Stimulated activated CD4-positive, alpha-beta T cell treated with anti-CD3 and anti-CD28 coated beads, Interleukin-12 subunit alpha, Interleukin-12 subunit beta, amount 100 ng/mL, for 48 hours (primary cell): ENCODE data around the gene UGT1A1.
"Not testable (repeated sequence)": the region's sequence is repeated elsewhere in the genome, so short reads cannot be mapped to it uniquely, and the experiment has no call there.

Experiments
- DNase-seq, 3 donors: peaks; one replicate each; pipeline ENCODE4 v3.0.0-alpha.2; 2020; ENCODE audit warnings: low read depth in 2 of 3, low spot score in 1 of 3

Gene UGT1A1

DNA sequence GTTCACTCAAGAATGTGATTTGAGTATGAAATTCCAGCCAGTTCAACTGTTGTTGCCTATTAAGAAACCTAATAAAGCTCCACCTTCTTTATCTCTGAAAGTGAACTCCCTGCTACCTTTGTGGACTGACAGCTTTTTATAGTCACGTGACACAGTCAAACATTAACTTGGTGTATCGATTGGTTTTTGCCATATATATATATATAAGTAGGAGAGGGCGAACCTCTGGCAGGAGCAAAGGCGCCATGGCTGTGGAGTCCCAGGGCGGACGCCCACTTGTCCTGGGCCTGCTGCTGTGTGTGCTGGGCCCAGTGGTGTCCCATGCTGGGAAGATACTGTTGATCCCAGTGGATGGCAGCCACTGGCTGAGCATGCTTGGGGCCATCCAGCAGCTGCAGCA is at the start of gene UGT1A1:
UGT1A1 (plus strand) TSS at position 228 of the 400 bp plus-strand sequence; CDS start at position 246, 18 bp downstream.
- no peak for DNase-seq

DNA sequence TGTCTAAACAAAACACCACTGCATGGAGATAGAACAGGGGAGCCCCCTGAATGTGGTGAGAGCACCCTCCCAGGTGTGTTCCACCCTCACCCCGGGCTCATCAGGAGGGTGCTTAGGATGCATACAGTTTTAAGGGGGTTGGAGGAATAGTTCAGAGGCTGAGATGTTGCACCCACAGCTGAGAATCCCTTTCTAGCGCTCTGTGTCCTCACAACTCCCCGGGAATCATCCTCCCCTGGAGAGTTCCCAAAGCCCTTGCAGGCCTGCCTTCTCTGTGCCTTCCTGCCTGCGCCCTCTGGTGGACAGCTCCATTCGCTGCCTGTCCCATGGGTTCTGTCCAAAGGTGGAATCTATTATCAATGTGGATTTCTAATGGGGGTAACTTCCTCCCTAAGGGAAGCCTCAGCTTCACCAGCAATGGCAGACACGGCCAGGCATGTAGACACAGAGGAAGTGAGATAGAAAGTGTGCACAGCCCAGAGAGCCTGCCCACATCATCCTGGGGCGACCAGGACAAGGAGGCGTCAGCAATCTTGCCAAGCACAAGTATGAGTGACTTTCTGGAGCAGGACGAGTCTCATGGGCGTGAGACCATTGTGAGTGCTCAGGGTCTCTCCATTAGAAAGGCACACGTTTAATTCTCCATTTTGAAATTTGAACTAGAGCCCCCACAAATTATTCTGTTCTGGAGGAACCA is 48.6 kb upstream of the UGT1A1 start:
- peak; percentile 29 to 62 (median 62) for DNase-seq

DNA sequence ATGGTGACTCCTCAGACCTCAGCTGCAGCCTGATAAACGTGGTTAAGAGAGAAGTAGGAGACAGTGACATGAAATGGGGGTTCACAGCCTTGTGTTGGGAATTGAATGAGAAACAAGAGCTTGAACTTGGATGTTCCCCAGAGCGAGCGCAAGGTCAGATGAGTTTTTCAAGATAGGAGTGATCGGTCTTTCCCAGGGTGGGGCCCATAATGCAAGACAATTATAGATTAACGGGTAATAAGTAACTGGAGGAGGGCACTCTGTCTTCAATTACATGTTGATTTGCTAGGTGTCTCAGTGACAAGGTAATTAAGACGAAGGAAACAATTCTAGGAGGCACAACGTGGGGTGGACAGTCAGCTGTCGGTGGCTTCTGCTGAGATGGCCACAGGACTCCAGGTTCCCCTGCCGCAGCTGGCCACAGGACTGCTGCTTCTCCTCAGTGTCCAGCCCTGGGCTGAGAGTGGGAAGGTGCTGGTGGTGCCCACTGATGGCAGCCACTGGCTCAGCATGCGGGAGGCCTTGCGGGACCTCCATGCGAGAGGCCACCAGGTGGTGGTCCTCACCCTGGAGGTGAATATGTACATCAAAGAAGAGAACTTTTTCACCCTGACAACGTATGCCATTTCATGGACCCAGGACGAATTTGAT is 47.3 kb upstream of the UGT1A1 start, which contains the start of gene UGT1A5:
UGT1A5 (plus strand) TSS at position 297 of the 651 bp plus-strand sequence; CDS start at position 382, 85 bp downstream.
- DNase-seq, result no peak

DNA sequence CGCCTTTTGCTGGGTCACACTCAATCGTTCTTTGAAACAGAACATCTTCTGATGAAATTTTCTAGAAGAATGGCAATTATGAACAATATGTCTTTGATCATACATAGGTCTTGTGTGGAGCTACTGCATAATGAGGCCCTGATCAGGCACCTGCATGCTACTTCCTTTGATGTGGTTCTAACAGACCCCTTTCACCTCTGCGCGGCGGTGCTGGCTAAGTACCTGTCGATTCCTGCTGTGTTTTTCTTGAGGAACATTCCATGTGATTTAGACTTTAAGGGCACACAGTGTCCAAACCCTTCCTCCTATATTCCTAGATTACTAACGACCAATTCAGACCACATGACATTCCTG is 46.8 kb upstream of the UGT1A1 start:
- no peak for DNase-seq

DNA sequence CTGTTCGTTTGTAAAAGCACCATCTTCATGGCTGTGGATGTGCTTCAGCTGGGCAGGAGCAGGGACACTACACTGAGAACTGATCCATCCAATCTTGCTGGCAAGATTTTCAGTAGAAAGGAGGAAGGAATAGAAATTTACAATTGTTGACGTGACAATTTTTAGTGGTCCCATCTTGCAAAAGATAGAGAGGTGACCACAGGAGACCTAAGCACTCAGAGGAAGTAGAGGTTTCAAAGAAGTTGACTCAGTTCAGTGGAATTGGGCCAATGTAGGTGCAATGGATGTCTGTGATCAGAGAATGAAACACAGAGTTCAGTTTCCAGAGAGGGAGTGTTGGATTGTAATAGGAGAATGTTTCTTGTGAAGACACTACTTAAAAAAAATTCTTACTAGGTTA is 45.9 kb upstream of the UGT1A1 start:
- no peak for DNase-seq

DNA sequence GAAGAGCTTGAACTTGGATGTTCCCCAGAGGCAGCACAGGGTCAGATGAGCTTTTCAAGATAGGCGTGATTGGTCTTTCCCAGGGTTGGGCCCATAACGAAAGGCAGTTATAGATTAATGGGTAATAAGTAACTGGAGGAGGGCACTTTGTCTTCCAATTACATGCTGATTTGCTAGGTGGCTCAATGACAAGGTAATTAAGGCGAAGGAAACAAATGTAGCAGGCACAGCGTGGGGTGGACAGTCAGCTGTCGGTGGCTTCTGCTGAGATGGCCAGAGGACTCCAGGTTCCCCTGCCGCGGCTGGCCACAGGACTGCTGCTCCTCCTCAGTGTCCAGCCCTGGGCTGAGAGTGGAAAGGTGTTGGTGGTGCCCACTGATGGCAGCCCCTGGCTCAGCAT is 41.5 kb upstream of the UGT1A1 start, which contains the start of gene UGT1A4:
UGT1A4 (plus strand) TSS at position 185 of the 400 bp plus-strand sequence; CDS start at position 270, 85 bp downstream.
- DNase-seq, result no peak

DNA sequence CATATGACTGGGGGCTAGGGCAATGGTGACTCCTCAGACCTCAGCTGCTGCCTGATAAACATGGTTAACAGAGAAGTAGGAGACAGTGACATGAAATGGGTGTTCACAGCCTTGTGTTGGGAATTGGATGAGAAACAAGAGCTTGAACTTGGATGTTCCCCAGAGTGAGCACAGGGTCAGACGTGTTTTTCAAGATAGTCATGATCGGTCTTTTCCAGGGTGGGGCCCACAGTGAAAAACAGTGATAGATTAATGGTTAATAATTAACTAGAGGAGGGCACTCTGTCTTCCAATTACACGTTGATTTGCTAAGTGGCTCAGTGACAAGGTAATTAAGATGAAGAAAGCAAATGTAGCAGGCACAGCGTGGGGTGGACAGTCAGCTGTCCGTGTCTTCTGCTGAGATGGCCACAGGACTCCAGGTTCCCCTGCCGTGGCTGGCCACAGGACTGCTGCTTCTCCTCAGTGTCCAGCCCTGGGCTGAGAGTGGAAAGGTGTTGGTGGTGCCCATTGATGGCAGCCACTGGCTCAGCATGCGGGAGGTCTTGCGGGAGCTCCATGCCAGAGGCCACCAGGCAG is 31.3 kb upstream of the UGT1A1 start, which contains the start of gene UGT1A3:
UGT1A3 (plus strand) TSS at position 320 of the 579 bp plus-strand sequence; CDS start at position 405, 85 bp downstream.
- no peak for DNase-seq

DNA sequence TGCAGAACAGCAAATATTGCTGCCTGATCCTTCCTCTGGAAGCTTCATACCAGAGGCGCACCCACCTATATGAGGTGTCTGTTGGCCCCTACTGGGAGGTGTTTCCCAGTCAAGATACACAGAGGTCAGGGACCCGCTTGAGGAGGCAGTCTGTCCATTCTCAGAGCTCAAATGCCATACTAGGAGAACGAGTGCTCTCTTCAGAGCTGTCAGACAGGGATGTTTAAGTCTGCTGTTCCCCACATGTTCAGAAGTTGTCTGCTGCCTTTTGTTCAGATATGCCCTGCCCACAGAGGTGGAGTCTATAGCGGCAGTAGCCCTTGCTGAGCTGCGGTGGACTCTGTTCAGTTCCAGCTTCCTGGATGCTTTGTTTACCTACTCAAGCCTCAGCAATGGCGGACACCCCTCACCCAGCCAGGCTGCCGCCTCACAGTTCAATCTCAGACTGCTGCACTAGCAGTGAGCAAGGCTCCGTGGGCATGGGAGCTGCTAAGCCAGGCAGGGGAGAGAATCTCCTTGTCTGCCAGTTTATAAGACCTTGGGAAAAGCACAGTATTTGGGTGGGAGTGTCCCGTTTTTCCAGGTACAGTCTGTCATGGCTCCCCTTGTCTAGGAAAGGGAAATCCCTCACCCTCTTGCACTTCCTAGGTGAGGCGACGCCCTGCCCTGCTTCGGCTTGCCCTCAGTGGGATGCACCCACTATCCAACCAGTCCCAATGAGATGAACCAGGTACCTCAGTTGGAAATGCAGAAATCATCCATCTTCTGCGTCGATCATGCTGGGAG is 23.0 kb upstream of the UGT1A1 start:
- not testable (repeated sequence) for DNase-seq

DNA sequence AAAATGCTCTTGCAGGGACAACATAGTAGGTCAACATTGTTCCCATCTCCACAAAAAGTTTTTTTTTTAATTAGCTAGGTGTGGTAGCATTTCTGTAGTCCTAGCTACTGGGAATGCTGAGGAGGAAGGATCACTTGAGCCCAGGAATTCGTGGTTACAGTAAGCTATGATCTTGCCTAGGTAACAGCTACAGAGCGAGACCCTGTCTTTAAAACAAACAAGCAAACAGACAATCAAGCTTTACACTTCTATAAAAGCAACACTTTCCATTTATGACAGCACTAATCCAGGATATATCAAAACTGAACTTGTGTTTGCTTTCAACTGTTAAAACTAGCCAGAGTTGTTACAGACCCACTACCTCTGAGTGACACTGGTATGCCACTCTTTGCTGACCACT is 19.2 kb upstream of the UGT1A1 start:
- DNase-seq, result no peak

DNA sequence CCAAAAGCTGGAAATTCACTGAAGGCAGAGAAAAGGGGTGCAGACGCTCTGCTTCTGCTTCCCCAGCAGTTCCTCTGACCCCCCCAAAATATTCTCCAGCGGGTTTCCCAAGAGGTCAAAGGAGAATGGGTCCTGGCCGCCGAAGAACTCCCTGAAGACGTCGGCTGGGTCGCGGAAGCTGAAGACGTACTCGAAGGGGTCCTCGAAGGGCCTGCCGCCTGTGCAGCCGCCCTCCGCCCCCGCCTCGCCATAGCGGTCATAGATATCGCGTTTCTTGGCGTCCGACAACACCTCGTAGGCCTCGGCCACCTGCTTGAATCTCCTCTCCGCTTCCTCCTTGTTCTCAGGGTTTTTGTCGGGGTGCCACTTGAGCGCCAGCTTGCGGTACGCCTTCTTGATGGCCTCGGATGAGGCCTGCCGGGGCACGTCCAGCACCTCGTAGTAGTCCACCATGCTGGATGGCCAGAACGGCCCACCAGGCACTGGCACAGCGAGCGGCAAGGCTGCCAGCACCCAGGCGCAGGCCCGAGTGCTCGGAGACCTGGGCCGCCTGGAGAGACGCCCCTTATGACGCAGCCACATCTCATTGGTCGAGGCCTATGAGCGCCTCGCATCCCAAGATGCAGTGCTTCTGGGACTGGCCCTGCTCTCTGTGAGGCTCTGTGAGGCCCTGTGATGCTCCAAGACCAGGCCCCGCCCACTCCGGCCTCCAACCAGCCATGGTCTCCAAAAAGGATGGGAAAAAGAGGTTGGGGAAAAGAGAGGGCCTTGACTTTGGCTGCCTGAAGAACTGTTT is 16.4 kb upstream of the UGT1A1 start:
- DNase-seq, result no peak

DNA sequence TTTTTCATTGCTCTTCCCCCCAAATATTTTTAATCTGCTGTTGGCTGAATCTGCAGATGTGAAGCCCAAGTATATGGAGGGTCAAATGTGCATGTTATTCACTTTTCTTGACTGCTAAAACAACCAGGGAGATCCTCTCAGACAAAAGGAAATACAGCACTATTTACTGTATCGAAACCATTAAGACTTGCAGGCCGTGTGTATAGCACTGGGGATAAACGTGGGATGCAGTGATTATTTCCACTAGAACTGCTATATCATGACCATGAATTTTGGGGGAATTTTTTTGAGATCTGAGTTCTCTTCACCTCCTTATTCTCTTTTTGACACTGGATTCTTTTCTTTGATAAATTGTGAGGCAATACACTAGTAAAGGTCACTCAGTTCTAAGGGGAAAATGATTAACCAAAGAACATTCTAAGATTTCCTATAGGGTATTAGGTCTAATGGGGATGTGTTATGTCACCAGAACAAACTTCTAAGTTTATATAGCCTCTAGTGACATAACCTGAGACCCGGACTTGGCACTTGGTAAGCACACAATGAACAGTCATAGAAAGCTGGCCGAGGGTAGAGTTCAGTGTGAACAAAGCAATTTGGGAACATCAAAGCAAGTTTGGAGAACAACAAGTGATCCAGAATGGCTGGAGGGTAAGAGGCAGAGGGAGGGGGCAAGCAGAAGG is 14.9 kb upstream of the UGT1A1 start:
- no peak for DNase-seq

DNA sequence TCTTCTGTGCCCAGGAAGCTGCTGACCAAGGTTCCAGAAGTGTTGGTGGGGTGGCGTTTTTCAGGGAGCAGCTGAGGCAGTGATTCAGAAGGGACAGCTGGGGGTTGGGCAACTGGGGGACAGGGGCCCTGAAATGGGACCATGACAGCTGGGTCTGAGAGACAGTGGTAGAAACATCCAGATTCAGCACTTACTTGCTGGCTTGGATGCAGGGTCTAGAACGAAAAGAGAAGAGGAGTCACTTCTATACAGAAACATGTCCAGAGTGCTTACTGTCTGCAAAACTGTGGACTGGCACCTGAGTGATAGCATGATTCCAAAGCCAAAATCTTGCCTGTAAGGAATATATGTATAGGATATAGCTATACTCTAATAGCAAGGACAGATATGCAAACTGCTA is 14.2 kb upstream of the UGT1A1 start:
- DNase-seq, result not testable (repeated sequence)

DNA sequence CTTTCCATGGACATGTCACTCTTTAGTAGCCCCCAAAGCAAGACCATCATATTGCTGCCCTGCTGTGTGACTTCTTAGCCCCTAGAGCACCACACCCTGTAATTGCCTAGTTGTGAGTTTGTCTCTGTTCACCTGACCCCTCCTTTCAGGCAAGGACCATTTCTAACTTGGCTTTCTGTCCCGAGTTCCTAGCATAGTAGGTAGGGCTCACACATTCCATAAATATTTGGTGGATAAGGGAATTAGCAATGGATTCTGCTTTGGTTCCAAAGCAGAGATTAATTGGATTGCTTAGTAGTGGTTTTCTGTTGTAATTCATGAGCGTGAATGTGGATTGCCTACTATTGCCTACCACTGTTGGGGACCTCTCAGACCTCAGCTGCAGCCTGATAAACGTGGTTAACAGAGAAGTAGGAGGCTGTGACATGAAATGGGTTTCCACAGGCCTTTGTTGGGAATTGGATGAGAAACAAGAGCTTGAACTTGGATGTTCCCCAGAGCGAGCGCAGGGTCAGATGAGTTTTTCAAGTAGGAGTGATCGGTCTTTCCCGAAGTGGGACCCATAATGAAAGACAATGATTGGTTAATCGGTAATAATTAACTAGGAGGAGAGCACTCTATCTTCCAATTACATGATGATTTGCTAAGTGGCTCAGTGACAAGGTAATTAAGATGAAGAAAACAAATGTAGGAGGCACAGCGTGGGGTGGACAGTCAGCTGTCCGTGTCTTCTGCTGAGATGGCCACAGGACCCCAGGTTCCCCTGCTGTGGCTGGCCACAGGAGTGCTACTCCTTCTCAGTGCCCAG is 13.4 kb upstream of the UGT1A1 start:
- DNase-seq, result no peak

DNA sequence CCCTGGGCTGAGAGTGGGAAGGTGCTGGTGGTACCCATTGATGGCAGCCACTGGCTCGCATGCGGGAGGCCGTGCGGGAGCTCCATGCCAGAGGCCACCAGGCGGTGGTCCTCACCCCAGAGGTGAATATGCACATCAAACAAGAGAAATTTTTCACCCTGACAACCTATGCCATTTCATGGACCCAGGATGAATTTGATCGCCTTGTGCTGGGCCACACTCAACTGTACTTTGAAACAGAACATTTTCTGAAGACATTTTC is 12.9 kb upstream of the UGT1A1 start:
- no peak for DNase-seq

DNA sequence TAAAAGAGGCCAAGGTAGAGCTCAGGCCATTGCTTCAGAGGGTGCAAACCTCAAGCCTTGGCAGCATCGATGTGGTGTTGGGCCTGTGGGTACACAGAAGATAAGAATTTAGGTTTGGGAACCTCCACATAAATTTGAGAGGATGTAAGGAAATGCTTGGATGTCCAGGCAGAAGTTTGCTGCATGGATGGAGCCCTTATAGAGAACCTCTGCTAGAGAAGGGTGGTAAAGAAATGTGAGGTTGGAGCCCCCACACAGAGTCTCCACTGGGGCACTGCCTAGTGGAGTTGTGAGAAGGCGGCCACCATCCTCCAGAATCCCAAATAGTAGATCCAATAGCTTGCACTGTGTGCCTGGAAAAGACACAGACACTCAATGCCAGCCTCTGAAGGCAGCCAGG is 9.4 kb upstream of the UGT1A1 start:
- DNase-seq, result not testable (repeated sequence)

DNA sequence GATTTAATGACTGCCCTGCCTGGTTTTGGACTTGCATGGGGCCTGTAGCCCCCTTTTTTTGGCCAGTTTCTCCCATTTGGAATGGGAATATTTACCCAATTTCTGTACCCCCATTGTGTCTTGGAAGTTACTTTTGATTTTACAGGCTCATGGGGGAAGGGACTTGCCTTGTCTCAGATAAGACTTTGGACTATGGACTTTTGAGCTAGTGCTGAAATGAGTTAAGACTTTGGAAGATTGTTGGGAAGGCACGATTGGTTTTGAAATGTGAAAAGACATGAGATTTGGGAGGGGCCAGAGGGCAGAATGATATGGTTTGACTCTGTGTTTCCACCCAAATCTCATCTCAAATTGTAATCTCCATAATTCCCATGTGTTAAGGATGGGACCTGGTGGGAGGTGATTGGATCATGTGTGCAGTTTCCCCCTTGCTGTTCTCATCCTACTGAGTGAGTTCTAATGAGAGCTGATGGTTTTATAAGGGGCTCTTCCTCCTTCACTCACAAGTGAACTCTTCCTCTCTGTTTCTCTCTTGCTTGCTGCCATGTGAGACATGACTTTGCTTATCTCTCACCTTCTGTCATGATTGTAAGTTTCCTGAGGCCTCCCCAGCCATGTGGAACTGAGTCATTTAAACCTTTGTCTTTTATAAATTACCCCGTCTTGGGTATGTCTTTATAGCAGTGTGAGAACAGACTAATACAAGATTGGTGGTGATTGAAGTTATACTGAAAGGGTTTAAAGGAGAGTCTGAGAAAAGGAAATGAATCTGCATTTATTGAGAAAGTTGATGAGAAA is 8.7 kb upstream of the UGT1A1 start:
- not testable (repeated sequence) for DNase-seq

DNA sequence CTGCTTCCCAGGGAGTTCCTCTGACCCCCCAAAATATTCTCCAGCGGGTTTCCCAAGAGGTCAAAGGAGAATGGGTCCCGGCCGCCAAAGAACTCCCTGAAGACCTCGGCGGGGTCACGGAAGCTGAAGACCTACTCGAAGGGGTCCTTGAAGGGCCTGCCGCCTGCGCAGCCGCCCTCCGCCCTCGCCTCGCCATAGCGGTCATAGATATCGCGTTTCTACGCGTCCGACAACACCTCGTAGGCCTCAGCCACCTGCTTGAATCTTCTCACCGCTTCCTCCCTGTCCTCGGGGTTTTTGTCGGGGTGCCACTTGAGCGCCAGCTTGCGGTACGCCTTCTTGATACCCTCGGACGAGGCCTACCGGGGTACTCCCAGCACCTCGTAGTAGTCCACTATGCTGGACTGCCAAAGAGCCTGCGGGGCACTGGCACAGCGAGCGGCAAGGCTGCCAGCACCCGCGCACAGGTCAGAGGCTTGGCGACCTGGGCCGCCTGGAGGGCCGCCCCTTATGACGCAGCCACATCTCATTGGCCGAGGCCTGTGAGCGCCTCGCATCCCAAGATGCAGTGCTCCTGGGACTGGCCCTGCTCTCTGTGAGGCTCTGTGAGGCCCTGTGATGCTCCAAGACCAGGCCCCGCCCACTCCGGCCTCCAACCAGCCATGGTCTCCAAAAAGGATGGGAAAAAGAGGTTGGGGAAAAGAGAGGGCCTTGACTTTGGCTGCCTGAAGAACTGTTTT is 5.0 kb upstream of the UGT1A1 start:
- DNase-seq, result no peak
